ENCODE data around the gene MOCS1. TPM values are rescaled to one million over a fixed set of nuclear protein-coding genes. Genes with fewer than 3 reads are reported as not detected.

Gene MOCS1
- total and polyA plus RNA-seq, 12 donors = 15.9 to 40.0 (median 20.9) TPM

DNA sequence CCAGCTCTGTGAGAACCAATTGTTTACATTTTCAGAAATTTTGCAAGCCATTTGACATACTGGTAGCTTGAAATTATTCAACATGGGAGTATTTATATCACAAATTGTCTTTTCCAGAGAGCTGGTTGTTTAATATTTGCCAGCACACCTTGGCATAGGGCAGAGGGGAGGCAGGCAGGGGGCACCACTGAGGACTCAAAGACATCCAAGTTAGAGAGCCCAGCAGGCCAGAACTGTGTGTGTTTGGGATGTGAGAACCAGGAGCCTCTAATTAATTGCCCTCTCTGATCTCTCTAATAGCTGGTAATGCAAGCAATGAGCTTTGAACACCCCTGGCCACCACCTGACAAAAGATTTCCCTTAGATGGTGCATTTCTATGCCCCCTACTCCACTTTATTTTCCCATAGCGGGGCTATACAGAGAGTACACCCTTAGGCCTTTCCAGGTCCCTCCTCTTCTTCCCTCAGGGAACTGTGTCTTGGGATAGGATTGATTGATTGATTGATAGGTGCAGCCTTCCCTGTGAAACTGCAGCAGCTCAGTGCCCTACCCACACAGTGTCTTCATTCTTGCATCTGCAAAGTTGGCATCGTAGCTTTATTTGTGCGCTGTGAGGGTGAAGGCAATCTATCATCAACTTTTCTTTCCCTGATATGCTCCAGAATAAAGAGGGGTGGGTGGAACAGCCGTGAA is 29.2 kb downstream of the MOCS1 start:
- no peaks in the 10 kb centered on the region for H3K4me1 ChIP-seq
- no peak for DNase-seq
- H3K27me3 ChIP-seq = no peaks in the 10 kb centered on the region
- TF ChIP-seq, protein P1, sequence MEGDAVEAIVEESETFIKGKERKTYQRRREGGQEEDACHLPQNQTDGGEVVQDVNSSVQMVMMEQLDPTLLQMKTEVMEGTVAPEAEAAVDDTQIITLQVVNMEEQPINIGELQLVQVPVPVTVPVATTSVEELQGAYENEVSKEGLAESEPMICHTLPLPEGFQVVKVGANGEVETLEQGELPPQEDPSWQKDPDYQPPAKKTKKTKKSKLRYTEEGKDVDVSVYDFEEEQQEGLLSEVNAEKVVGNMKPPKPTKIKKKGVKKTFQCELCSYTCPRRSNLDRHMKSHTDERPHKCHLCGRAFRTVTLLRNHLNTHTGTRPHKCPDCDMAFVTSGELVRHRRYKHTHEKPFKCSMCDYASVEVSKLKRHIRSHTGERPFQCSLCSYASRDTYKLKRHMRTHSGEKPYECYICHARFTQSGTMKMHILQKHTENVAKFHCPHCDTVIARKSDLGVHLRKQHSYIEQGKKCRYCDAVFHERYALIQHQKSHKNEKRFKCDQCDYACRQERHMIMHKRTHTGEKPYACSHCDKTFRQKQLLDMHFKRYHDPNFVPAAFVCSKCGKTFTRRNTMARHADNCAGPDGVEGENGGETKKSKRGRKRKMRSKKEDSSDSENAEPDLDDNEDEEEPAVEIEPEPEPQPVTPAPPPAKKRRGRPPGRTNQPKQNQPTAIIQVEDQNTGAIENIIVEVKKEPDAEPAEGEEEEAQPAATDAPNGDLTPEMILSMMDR (IDR thresholded peaks at IDR 0.05) = no peak
- H3K4me3 ChIP-seq = no peak overlapping the region
- H3K9me3 ChIP-seq = no peaks in the 10 kb centered on the region
- no peak for ATAC-seq
- intact Hi-C loops (cut with DNase I) = no loop called here
- 78% methylated on average over 4 of the region's 4 CpGs for WGBS, 2 donors
- no peak overlapping the region for H3K27ac ChIP-seq
- H3K36me3 ChIP-seq = peaks cover 0 to 83% (median 6%) of the 10 kb centered on the region in 9 donors

- Histone ChIP-seq H3K27ac (no peak overlapping the region), H3K9me3 (no peaks in the 10 kb centered on the region), H3K4me1 (no peaks in the 10 kb centered on the region), H3K27me3 (no peaks in the 10 kb centered on the region), H3K36me3 (peaks cover 0 to 81% (median 0%) of the 10 kb centered on the region in 9 donors), H3K4me3 (no peak overlapping the region)
- DNase-seq (no peak), ATAC-seq (no peak)
- intact Hi-C loops (cut with DNase I) = no loop called here
- TF ChIP-seq, protein P1 (IDR thresholded peaks at IDR 0.05) = no peak
- 90 to 92% methylated on average over 6 of the region's 6 CpGs for WGBS, 2 donors
These were observed 30.6 kb downstream of the MOCS1 start for GRCh38 chr6:39903656-39904055.

- H3K9me3 ChIP-seq = no peaks in the 10 kb centered on the region
- H3K27ac ChIP-seq = no peak overlapping the region
- intact Hi-C loops (cut with DNase I) = no loop called here
- H3K4me1 ChIP-seq = no peaks in the 10 kb centered on the region
- 86 to 89% methylated on average over 4 of the region's 4 CpGs for WGBS, 2 donors
- ATAC-seq = peak in 1 of 8 donors; percentile 16
- H3K4me3 ChIP-seq = no peak overlapping the region
- H3K27me3 ChIP-seq = no peaks in the 10 kb centered on the region
- TF ChIP-seq, protein P1 (IDR thresholded peaks at IDR 0.05) = peak in 2 of 9 donors; percentile 6 to 16
- DNase-seq = no peak
- H3K36me3 ChIP-seq = peaks cover 0 to 86% (median 0%) of the 10 kb centered on the region in 9 donors
These were observed 31.3 kb downstream of the MOCS1 start for GRCh38 chr6:39902786-39903465.

DNA sequence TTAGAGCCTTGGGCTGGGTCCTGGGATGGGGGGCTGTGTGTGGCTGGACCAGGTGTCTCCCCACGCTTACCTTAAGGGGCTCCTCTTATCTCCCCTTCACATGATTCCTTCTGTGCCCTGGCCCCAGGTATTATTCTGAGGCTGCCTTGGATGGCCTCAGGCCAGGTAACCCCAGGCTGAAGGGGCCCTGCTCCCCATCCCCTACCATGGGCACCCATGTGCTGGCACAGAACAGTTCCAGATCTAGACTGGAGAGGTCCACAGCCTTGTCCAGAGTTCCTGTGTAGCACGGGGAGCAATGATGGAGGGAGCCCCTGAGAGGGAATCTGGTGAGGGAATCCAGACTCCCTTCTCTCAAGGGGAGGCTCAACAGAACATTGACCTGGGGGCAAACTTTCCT is 32.1 kb downstream of the MOCS1 start:
- no peak overlapping the region for H3K4me3 ChIP-seq
- TF ChIP-seq, protein P1 (IDR thresholded peaks at IDR 0.05) = no peak
- no peaks in the 10 kb centered on the region for H3K4me1 ChIP-seq
- WGBS, 2 donors = 81 to 98% methylated on average over 2 of the region's 2 CpGs
- H3K9me3 ChIP-seq = no peaks in the 10 kb centered on the region
- DNase-seq = no peak
- ATAC-seq = peak in 2 of 8 donors; percentile 3 to 28
- intact Hi-C loops (cut with DNase I) = no loop called here
- H3K36me3 ChIP-seq = peaks cover 0 to 89% (median 0%) of the 10 kb centered on the region in 9 donors
- no peak overlapping the region for H3K27ac ChIP-seq
- no peaks in the 10 kb centered on the region for H3K27me3 ChIP-seq
